GM19452 (cell line): ENCODE results near the gene COL26A1.
"Not testable (repeated sequence)": the region's sequence is repeated elsewhere in the genome, so short reads cannot be mapped to it uniquely, and the experiment has no call there.

Experiments
- ATAC-seq: cut with Tn5 transposase; IDR thresholded peaks from one replicate; pipeline ENCODE4 v1.9.1; 2021; ENCODE audit not compliant: unreplicated experiment

COL26A1 gene

GRCh38 chr7:101547916-101548661 is 185.4 kb downstream of the COL26A1 start:
- no peak for ATAC-seq

DNA sequence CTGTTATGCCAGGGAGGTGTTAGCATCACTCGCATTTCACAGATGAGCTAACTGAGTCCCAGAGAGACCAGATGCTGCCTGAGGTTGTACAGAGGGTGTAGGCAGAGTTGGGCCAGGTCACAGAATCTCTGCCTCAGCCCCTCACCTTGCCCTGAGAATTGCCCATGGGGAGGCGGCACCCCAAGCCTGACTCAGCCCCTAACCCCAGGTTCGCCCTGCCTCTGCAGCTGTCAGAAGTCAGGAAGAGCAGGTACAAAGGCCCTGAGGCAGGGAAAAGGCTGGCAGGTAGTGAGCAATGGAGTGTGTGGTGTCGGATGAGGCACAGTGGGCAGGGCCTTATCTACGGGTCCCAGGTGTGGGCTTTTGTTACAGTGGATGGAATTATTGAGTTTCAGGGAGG is 187.1 kb downstream of the COL26A1 start:
- ATAC-seq: no peak

DNA sequence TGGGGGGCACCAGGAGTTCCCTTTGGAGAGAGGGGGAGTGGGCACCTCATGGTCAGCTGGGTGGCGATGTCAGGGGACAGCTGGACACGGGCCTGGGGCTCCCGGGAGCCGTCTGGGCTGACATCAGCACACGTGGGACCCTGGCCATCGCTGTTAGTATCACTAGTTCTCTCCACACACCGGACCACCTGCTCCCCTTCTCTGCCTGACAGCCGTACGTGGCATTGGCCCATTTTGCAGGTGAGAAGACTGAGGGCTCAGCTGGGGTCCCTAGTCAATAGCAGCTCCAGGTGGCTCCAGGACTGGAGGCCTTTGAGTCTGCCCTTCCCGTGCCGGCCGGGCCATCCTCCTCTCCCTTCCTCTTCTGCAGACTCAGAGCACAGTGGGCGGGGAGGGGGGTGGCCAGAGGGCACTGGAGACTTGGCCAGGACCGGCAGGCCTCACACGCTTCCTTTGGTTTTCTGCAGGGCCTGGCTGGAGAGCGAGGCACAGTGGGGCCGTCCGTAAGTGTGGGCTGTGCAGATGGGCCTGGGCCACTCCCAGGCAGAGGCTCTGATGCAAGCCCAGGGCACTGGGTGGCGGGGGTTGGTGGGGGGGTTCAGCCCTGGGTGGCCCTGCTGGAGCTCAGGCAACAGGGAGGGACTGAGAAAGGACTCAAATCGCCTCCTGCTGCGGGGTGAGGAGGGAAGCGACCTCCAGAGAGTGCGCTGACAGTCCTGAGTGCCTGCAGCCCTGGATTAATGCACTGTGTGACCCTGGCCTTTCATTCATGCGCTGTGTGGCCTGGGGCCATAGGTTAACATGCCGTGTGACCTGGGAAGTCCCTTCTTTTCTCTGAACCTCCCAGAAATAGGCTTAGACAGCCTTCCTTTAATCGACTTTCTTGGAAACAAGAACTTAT is 188.2 kb downstream of the COL26A1 start:
- ATAC-seq: no peak

- ATAC-seq: no peak
These were observed 190.5 kb downstream of the COL26A1 start for GRCh38 chr7:101553018-101553770.

DNA sequence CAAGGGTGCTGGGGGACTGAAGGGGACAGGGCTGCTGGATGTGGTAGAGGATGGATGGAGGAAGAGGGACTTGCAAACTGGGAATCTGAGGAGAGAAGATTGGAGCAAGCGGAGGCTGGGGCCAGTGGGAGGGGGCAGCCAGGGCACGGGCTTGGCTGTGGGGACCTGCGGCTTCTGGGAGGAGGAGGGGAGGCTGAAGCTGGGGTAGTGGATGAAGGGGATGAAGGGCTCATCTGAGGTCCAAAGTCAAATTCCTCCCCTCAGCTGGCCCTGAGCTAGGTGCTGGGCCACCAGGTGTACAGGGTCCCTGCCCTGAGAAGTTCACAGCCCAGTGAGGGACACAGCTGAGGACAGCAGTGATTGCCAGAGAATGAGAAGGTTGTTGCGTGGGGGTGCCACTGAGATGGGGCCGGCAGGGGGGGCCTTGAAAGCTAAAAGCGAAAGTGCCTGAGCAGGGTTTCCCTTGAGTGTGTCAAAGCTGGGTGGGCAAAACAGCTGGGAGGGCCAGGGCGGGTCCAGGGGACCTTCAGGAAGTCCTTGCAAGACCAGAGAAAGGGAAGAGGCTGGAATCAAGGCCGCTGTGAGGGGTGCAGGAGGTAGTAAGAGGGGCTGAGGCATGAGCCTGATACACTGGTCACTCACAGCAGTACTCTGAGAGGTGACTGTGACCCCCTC is 191.2 kb downstream of the COL26A1 start:
- ATAC-seq: no peak

DNA sequence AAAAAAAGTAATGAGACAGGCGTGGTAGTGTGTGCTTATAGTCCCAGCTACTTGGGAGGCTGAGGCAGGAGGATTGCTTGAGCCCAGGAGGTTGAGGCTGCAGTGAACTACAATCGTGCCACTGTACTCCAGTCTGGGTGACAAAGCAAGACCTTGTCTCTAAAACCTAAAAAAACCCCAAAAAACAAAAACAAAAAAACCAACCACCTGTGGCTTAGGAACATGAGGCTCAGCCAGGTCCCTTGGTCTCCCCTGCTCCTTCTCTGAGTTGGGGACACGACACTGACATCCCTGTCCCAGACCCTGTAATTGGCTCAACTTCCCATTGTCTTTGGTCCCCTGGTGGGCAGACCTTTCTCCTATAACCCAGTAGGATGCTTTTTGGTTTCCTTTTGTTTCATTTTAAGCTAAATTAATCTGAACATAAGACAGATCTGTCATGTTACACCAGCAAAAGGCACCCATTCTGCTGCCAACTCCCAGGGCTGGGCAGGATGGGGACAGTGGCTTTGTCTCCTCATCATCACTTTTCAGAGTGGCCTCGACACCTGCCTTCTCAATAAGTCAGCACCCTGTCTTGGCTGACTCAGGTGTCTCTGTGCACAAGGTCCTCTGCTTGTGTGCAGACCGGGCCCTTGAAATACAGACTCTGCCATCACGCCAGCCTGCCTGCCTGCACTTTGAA is 192.1 kb downstream of the COL26A1 start:
- ATAC-seq: no peak

- ATAC-seq: no peak
These were observed 192.7 kb downstream of the COL26A1 start for GRCh38 chr7:101555269-101555920.

DNA sequence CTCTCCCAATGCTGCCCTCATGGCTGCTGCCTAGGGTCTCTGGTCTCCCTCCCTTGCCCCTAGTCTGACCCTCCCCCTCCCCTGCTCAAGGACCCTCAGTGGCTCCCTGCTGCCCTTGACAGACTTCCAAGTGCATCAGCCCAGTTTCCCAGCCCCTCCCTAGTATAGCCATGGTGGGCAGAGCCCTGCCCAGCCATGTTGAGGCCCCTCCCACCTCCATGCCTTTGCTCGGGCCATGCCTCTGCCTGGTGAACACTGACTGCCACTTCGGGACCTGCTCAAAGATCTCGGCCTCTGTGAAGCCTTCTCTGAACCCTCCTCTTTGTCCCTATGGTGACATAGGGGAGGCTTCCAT is 193.2 kb downstream of the COL26A1 start:
- no peak for ATAC-seq

DNA sequence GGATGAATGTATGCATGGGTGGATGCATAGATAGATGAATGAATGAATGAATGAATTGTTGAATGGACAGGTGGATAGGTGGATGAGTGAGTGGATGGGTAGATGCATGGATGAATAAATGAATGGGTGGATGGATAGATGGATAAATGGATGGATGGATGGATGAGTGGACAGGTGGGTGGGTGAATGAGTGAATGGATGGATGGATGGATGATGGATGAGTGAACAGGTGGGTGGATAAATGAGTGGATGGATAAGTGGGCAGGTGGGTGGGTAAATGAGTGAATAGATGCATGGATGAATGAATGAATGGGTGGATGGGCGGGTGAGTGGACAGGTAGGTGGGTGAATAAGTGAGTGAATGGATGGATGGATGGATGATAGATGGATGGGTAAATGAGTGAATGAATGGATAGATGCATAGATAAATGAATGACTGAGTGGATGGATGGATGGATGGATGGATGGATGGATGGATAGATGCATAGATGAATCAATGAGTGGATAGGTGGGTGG is 193.8 kb downstream of the COL26A1 start:
- no peak for ATAC-seq

GRCh38 chr7:101557421-101557820 is 194.7 kb downstream of the COL26A1 start:
- ATAC-seq: no peak

GRCh38 chr7:101557978-101558741 is 195.5 kb downstream of the COL26A1 start:
- ATAC-seq: no peak

DNA sequence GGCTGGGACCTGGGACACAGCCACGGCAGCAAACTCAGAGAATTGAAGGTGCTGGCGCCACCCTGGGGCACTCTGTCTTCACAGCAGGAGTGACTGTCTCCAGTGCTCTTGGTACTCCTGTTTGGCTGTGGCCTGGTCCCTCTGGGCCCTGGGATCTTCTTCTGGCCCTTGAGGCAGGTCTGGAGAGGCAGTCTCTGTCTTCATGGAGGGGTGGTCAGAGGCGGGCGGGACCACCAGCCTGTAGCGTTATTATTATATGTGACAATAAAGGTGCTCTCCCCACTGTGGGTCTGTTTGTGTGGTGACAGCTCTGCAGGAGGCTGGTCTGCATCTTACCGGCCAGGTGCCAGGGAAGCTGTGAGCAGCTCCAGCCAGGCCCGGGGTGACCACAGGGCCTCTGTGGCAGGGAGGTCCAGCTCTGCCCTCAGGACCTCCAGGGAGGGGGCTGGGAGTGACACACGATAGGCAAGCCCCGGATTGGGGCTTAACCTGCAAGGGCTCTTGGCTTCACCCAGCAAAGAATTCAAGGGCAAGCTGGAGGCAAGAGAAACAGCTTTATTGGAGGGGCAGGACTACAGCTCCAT is 196.2 kb downstream of the COL26A1 start:
- ATAC-seq: no peak

DNA sequence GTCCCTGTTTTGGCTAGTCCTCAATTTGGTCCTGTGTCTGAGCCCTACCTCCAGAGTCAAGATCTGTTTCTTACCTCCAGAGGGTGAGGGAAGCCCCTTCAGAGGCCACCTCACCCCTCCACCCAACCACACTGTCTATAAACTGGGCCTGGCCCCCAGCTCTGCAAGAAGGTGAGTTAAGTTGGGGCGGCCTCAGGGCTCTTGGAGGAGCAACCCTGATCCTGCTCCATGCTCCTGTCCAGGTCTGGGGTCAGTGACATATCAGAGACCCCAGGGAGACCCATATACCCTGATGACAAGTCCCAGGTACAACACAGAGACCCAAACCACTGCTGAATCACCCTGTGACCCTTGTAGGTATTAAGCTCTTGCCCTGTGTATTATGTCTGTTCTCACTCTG is 196.9 kb downstream of the COL26A1 start:
- no peak for ATAC-seq

DNA sequence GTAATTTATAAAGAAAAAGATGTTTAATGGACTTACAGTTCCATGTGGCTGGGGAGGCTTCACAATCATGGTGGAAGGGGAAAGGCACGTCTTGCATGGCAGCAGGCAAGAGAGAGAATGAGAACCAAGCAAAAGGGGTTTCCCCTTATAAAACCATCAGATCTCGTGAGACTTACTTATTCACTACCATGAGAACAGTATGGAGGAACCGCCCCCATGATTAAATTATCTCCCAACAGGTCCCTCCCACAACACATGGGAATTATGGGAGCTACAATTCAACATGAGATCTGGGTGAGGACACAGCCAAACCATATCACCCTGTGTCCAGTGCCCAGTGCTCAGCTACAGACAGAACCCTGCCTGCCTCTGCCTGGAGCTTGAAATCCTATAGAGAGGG is 197.3 kb downstream of the COL26A1 start:
- ATAC-seq: not testable (repeated sequence)

DNA sequence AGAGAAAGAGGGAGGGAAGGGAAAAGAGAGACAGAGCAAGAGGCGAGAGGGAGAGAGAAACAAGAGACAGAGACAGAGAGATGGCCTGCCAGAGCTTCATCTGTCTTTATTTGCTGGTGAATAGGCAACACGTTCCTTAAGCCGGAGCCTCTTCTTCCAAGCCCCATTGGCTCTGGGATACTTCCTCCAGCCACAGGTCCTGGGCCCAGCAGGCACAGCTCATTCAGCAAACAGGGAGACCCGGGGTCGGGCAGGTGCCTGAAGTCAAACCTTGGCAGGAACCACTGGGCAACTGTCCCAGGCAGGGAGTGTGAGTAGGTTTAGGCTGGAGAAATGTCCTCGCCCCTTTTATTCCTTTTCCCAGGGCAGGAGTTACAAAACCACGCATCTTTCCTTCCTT is 198.2 kb downstream of the COL26A1 start:
- ATAC-seq: no peak

GRCh38 chr7:101561293-101561692 is 198.6 kb downstream of the COL26A1 start:
- not testable (repeated sequence) for ATAC-seq

DNA sequence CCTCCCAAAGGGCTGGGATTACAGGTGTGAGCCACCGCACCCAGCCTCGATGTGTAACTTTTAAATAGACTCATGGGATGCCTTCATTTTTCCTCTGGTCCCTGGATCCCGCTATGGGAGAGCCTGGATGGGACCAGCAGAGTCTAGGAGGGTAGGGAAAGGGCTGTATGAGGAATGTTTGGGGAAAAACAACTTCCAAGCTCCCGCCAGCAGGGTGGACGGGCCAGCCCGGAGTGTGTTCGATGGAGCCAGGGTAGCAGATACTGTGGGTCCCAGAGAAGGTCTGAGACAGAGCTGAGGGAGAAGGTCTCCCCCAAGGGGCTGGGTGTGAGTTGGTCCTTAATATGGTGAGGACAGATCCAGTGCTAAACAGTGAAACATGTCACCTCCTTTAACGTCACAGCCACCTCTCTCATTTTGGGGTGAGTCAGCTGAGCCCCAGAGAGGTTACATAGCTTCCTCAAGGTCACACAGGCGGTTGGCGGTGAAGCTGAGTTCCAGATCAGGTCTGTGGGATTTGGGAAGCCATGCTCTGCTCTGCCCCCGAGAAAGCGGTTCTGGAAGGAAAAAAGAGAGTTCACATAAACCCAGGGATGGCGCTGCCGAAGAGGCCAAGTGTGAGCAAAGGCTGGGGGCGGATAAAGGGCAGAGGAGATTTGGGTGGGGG is 200.0 kb downstream of the COL26A1 start:
- ATAC-seq: no peak
